DMS79 treated with DMSO at 0.1 percent for 48 hours (cell line): ENCODE data around the gene VTCN1.
A peak's percentile ranks its signal among the peaks of the same experiment; 100 is the strongest.

Experiments used
- DNase-seq: peaks from one replicate; lab custom pipeline; 2025; lab: John Stamatoyannopoulos, UW

The VTCN1 gene

DNA sequence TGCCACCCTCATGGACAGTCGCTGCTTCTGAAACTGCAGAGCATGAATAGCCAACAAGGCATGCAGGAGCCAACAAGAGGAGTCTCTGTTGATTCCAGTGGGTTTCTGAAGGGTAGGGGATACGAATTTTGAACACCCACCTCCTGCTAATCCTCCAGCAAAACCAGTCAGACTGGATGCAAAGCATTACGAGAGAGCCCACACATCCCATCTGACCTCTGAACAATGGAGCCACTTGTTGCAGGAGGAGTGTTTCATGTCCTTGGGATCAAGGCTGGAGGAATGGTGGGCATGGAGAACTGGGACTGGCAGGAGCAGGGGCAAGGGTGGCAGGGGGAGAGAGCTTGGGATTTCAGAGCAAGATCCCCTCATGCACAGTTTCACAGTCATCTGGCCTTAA is 1.6 kb downstream of the VTCN1 start:
- no peak for DNase-seq

- no peak for DNase-seq
Measured at GRCh38 chr1:117208580-117208979, 2.1 kb downstream of the VTCN1 start.

GRCh38 chr1:117205368-117205767 is 5.4 kb downstream of the VTCN1 start:
- DNase-seq = no peak

GRCh38 chr1:117201808-117202207 is 8.9 kb downstream of the VTCN1 start:
- no peak for DNase-seq

- no peak for DNase-seq
Measured at GRCh38 chr1:117198097-117198496, 12.6 kb downstream of the VTCN1 start.

- no peak for DNase-seq
Measured at GRCh38 chr1:117189726-117190125, 21.0 kb downstream of the VTCN1 start.

- DNase-seq = no peak
Measured at GRCh38 chr1:117188816-117189437, 21.8 kb downstream of the VTCN1 start.

DNA sequence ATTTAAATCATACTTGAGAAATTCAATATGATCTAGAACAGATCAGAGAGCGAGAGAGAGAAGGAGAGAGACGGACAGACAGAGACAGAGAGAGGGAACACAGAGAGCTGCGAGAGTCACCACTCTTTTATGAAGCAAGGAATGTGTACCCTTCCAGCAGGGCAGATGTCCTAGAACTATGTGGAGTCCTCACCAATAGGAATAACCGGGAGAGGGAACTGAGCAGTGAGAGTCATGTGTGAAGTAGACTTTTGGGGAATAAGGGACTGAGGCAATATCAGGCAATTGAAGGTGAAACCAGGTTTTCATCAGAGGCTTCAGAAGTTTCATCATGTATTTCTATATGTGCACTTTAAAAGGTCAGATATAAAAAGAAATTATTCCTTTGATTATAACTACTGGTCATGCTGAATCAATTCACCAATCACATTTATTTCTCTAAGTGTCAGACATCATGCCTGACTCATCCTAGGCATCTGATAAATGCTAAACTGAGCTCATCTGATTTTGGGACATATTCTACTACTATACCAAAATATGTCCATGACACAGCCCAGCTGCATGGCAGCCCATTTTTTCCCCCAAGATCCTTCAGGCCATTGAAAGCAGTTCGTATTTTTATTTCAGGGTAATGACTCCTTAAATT is 22.4 kb downstream of the VTCN1 start:
- DNase-seq = no peak

GRCh38 chr1:117183112-117183511 is 27.6 kb downstream of the VTCN1 start:
- DNase-seq = no peak

DNA sequence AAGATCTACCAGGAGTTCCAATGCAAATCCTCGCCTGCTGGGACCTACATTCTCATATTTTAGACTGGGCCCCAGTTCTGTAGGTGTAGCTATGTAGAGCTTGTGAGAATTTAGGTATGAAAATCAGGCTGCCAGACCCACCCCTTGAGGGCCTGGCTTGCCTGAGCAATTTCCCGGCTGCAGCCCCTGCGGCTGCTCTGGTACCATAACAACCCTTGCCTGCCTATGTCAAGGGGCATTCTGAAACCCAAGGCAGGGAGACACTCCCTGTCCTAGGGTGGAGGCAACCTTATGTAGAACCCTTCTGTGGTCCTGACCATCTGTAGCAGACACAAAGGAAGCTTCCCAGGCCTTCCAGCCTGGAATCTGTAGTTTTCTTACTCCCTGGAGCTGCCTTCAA is 28.4 kb downstream of the VTCN1 start:
- no peak for DNase-seq

- DNase-seq = no peak
Measured at GRCh38 chr1:117181630-117182041, 29.1 kb downstream of the VTCN1 start.

DNA sequence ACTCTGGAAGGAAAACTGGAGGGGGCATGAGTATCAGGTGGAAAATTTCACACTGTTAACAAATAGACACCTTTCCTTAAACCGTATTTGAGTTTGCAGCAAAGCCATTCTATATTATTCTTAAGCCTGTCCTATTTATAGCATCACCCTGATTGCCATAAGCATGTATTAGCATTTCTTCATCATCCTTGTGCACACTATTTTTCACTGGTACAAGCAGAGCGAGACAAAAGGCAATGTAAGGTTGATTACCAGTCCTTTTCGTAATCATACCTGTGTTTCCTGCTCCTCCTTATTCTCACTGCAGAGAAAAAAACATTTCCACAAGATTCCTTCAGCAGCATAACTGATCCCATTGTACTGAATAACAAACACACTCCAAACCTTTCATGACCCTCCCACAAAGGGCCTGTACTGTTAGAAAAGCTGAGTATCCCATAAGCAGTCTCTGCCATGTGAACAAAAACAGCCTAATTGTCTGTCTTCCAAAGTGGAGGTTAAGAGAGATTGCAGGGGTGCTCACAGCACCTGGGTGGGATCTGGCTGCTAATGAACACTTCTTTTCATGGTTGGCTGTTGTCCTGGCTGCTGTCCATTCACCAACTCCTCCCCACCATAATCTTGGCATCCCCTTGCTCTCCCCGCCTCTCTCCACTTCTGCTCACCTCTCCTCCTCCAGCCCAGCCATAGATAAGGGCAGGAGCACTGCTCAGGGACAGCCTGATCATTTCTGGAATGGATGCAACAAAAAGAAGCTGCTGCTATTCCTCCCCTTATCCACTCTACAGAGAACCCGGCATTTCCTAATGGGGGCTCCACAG is 30.4 kb downstream of the VTCN1 start:
- DNase-seq = peak; percentile 81

DNA sequence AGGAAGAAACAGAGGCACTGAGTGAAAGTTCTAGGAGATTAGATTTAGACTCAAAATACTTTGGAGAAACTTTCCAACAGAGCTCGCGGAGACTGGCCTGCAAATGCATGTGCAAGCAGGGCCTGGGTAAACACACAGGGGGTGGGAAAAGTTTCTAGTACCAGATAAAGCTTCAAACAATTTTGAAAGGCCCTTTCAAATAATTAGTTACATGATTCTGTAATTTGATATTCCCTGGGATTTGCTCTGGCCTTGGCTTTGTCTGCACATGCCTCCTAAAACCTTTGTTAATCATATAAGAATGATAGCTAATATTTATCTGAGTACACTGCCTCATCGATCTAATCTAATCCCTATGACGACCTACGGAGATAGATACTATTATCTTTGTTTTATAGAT is 31.3 kb downstream of the VTCN1 start:
- no peak for DNase-seq

DNA sequence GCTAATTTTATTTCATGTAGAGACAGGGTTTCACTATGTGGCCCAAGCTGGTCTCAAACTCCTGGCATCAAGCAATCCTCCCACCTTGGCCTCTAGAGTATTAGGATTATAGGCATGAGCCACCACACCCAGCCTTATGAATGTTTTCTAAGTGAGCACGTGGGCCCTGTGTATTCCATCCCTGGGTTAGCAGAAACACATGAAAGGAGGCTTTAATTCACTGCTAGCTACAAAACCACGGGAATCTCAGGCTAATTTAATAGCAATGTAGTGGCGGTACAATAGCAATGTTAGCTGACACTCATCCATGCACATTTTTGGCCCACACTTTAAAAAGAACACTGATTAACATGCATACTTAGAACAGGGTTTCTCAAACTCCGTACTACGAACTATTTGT is 32.0 kb downstream of the VTCN1 start:
- DNase-seq = no peak

DNA sequence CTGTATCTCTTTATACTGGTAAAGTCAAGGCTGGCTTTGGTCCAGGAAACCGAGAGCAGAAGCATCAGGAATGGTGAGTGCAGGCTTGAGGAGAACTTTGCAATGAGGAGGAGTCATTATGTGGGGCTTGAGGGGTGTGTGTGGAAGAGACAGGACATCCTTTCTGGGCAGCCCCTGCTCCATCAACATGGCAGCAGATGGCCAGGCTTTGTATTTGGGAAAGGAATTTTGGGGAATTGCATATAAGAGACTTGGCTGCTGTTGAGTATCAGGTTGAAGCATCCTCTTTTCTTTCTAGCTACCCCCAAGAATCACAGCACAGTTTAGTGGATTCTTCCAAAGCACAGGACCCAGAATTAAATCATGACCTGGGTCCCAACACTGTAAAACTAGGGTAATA is 33.4 kb downstream of the VTCN1 start:
- no peak for DNase-seq

- DNase-seq = no peak
Measured at GRCh38 chr1:117176579-117176978, 34.1 kb downstream of the VTCN1 start.

DNA sequence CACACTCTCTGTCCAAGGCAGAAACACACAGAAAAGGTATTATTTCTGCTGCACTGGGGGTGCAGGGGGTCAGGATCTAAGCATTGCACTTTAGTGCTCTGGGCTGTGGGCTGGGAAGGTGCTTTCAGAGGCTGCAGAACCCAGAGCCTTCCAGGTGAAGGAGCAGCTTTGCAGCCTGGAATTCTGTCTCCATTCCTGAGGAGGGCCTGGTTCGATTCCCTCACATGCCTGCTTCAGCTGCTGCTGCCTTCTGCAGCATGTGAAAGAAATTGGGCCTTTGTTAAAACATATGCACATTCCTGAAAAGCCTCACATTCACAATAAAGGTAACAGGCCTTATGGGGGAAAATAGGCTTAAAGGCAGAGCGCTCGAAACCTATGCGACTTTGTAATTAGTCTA is 35.9 kb downstream of the VTCN1 start:
- no peak for DNase-seq

GRCh38 chr1:117173691-117174090 is 37.0 kb downstream of the VTCN1 start:
- DNase-seq = no peak

DNA sequence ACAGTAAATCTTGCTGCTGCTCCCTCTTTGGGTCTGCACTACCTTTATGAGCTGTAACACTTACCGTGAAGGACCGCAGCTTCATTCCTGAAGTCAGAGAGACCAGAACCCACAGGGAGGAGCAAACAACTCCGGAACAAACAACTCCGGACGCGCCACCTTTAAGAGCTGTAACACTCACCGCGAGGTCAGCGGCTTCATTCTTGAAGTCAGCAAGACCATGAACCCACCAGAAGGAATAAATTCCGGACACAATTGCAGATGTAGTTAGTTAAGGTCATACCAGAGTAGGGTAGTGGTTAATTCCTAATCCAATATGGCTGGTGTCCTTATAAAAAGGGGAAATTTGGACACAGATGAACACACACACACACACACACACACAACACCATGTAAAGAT is 37.7 kb downstream of the VTCN1 start:
- DNase-seq = no peak

GRCh38 chr1:117171900-117172511 is 38.7 kb downstream of the VTCN1 start:
- DNase-seq = no peak

- no peak for DNase-seq
Measured at GRCh38 chr1:117169871-117170596, 40.7 kb downstream of the VTCN1 start.

DNA sequence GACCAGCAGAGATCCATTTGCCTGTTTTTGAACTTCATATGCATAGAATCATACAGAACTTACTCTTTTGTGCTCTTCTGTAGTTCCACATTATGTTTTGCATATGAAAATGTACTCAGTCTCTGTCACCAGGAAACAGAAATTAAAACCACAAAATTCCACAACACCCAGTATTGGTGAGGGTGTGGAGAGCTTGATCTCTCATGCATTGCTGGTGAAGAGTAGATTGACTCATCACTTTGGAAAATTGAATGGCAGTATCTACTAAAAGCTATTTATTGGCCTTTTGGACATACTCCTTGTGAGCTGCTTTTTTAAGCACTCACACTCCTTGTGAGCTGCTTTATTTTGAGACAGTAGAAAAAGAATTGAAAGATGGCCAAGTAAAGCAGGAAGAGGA is 43.3 kb downstream of the VTCN1 start:
- no peak for DNase-seq
